ENCODE results near the gene CCDC87.

The CCDC87 gene

DNA sequence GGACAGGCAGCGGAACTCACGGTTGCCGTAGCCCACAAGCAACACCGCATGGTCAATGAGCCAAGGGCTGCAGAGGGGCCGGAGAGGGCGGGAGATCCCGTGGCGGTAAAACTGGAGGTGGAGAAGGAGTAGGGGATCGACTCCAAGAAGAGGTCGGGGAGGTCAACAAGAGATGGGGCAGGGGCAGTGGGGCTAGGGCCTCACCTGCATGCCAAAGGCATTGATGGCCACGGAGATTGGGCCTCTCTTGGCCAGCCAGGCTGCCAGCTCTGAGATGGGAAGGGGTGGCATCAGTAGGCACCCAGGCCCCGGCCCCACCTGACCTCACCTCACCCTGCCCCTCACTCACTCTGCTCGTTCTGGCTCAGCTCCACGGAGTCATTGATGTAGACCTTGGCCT, 28.3 kb downstream of the CCDC87 start:
- Histone ChIP-seq H3K27ac (ENCODE audit: poor library complexity, severe bottlenecking) (no peak overlapping the region), H3K36me3 (ENCODE audit: low read depth) (no peaks in the 10 kb centered on the region), H3K4me1 (ENCODE audit: insufficient read depth, poor library complexity, severe bottlenecking) (no peaks in the 10 kb centered on the region), H3K4me3 (ENCODE audit: severe bottlenecking) (no peak overlapping the region), H3K9me3 (ENCODE audit: severe bottlenecking) (no peaks in the 10 kb centered on the region), H3K27me3 (ENCODE audit: insufficient read depth, poor library complexity, severe bottlenecking) (no peaks in the 10 kb centered on the region)
- ATAC-seq (ENCODE audit: low read depth), result no peak
- TF ChIP-seq, protein P1, sequence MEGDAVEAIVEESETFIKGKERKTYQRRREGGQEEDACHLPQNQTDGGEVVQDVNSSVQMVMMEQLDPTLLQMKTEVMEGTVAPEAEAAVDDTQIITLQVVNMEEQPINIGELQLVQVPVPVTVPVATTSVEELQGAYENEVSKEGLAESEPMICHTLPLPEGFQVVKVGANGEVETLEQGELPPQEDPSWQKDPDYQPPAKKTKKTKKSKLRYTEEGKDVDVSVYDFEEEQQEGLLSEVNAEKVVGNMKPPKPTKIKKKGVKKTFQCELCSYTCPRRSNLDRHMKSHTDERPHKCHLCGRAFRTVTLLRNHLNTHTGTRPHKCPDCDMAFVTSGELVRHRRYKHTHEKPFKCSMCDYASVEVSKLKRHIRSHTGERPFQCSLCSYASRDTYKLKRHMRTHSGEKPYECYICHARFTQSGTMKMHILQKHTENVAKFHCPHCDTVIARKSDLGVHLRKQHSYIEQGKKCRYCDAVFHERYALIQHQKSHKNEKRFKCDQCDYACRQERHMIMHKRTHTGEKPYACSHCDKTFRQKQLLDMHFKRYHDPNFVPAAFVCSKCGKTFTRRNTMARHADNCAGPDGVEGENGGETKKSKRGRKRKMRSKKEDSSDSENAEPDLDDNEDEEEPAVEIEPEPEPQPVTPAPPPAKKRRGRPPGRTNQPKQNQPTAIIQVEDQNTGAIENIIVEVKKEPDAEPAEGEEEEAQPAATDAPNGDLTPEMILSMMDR (IDR thresholded peaks at IDR 0.05; ENCODE audit: poor library complexity, severe bottlenecking), result no peak
- DNase-seq (ENCODE audit: low spot score), result no peak

DNA sequence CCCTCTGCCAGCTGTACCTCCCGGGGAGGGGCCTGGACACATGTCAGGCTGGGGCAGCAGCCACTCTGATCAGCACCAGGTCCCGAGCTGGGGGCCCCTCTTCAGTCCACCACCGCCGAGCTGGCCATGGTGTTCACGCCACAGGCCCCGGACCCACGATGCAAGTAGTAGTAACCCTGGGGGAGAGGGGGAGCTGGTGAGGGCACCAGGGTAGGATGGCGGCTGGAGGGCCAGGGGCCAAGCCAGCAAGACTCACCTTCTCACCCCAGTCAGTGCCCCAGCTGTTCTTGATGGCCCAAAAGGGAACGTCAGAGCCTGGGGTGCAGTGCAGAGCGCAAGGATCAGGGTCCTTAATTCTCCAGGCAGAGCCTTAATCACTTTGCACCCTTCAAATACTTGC, 29.0 kb downstream of the CCDC87 start:
- TF ChIP-seq, protein P1 (IDR thresholded peaks at IDR 0.05; ENCODE audit: poor library complexity, severe bottlenecking), result no peak
- H3K27me3 ChIP-seq (ENCODE audit: insufficient read depth, poor library complexity, severe bottlenecking), result peaks cover under 1% of the 10 kb centered on the region
- no peaks in the 10 kb centered on the region for H3K9me3 ChIP-seq (ENCODE audit: severe bottlenecking)
- no peaks in the 10 kb centered on the region for H3K36me3 ChIP-seq (ENCODE audit: low read depth)
- H3K4me1 ChIP-seq (ENCODE audit: insufficient read depth, poor library complexity, severe bottlenecking), result no peaks in the 10 kb centered on the region
- ATAC-seq (ENCODE audit: low read depth) (no peak), DNase-seq (ENCODE audit: low spot score) (no peak)
- no peak overlapping the region for H3K4me3 ChIP-seq (ENCODE audit: severe bottlenecking)
- no peak overlapping the region for H3K27ac ChIP-seq (ENCODE audit: poor library complexity, severe bottlenecking)

DNA sequence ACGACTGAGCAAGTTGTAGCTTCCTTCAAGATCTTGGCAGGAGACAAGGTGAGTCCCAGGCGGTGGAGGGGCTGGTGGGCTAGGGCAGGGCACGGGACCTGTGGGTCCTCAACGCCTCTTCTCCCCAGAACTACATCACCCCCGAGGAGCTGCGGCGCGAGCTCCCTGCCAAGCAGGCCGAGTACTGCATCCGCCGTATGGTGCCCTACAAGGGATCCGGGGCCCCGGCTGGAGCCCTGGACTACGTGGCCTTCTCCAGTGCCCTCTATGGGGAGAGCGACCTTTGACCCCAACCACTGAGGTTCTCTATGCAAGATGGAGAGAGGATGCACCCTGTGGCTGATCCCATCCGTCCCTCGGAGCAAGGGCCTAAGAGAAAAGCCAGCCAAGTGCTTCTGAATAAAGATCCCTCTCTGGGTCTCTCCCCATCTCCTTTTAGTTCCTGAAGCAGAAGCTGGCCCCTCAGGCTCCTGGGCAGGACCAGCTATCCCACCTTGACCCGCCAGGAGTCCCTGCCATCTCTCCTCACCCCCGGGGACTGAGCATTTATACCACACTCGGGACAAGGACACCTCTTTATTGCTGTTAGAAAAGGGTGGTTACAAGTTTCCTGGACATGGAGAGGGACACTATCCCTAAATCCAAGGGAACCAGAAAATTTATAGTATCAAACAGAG, 29.8 kb downstream of the CCDC87 start:
- H3K9me3 ChIP-seq (ENCODE audit: severe bottlenecking), result no peaks in the 10 kb centered on the region
- ATAC-seq (ENCODE audit: low read depth) (no peak), DNase-seq (ENCODE audit: low spot score) (no peak)
- no peaks in the 10 kb centered on the region for H3K36me3 ChIP-seq (ENCODE audit: low read depth)
- no peak overlapping the region for H3K27ac ChIP-seq (ENCODE audit: poor library complexity, severe bottlenecking)
- no peak overlapping the region for H3K4me3 ChIP-seq (ENCODE audit: severe bottlenecking)
- H3K27me3 ChIP-seq (ENCODE audit: insufficient read depth, poor library complexity, severe bottlenecking), result peaks cover 3% of the 10 kb centered on the region
- TF ChIP-seq, protein P1 (IDR thresholded peaks at IDR 0.05; ENCODE audit: poor library complexity, severe bottlenecking), result no peak
- H3K4me1 ChIP-seq (ENCODE audit: insufficient read depth, poor library complexity, severe bottlenecking), result no peaks in the 10 kb centered on the region

DNA sequence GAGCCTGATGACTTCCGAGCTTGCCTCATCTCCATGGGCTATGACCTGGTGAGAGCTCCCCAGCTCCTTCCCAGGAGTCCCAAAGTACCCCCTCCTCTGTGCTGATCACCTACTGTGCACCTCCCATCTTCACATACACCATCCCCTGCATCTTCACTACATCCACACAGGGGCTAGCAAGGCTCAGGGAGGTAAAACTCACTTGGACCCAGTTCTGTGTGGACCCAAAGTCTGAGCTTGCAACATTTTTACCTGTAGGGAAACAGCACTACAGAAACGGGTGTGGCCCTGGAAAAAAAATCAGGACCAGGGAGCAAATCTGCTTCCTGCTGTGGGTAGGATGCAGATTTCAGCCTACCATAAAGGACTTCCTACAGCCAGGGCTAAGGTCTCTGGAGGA, 30.6 kb downstream of the CCDC87 start:
- TF ChIP-seq, protein P1 (IDR thresholded peaks at IDR 0.05; ENCODE audit: poor library complexity, severe bottlenecking), result no peak
- H3K27ac ChIP-seq (ENCODE audit: poor library complexity, severe bottlenecking), result no peak overlapping the region

DNA sequence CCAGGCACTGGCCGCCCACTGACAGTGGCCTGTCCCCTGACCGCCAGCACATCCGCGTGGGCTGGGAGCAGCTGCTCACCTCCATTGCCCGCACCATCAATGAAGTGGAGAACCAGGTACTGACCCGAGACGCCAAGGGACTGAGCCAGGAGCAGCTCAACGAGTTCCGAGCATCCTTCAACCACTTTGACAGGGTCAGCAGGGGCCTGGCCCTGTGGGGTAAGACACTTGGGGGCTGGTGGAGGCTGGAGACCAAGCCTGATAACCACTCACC, 31.0 kb downstream of the CCDC87 start:
- Histone ChIP-seq H3K36me3 (ENCODE audit: low read depth) (no peaks in the 10 kb centered on the region), H3K9me3 (ENCODE audit: severe bottlenecking) (no peaks in the 10 kb centered on the region)

More for the DNA sequence above, 30.6 kb downstream of the CCDC87 start:
- peaks cover 3% of the 10 kb centered on the region for H3K27me3 ChIP-seq (ENCODE audit: insufficient read depth, poor library complexity, severe bottlenecking)
- ATAC-seq (ENCODE audit: low read depth) (no peak), DNase-seq (ENCODE audit: low spot score) (no peak)
- no peaks in the 10 kb centered on the region for H3K36me3 ChIP-seq (ENCODE audit: low read depth)
- no peaks in the 10 kb centered on the region for H3K4me1 ChIP-seq (ENCODE audit: insufficient read depth, poor library complexity, severe bottlenecking)
- no peak overlapping the region for H3K4me3 ChIP-seq (ENCODE audit: severe bottlenecking)
- H3K9me3 ChIP-seq (ENCODE audit: severe bottlenecking), result no peaks in the 10 kb centered on the region

More for the DNA sequence above, 31.0 kb downstream of the CCDC87 start:
- TF ChIP-seq, protein P1 (IDR thresholded peaks at IDR 0.05; ENCODE audit: poor library complexity, severe bottlenecking), result no peak
- Histone ChIP-seq H3K4me3 (ENCODE audit: severe bottlenecking) (no peak overlapping the region), H3K4me1 (ENCODE audit: insufficient read depth, poor library complexity, severe bottlenecking) (no peaks in the 10 kb centered on the region), H3K27ac (ENCODE audit: poor library complexity, severe bottlenecking) (no peak overlapping the region), H3K27me3 (ENCODE audit: insufficient read depth, poor library complexity, severe bottlenecking) (peaks cover 3% of the 10 kb centered on the region)
- DNase-seq (ENCODE audit: low spot score) (no peak), ATAC-seq (ENCODE audit: low read depth) (no peak)

All from RWPE2 (cell line).